OCI-LY1 (cell line): ENCODE results near the gene PLEKHO2.

Experiments
- H2AFZ ChIP-seq: fragments of 200-600 bp; sonication (generic), shearing (Covaris generic); 2 replicates; pipeline ENCODE4 v1.6.0; 2014; ENCODE audit warnings: antibody characterized with exemption, mild to moderate bottlenecking, low read length
- H3F3A ChIP-seq: fragments of 200-600 bp; sonication (generic), shearing (Covaris generic); 2 replicates; pipeline ENCODE4 v1.6.0; 2014; ENCODE audit warnings: mild to moderate bottlenecking, antibody characterized with exemption, low read length, moderate library complexity; ENCODE audit not compliant: insufficient read depth
- H3K27ac ChIP-seq: fragments of 200-600 bp; sonication (generic); 2 replicates; pipeline ENCODE4 v1.5.1; 2014; ENCODE audit warnings: low read length, mixed run types, mild to moderate bottlenecking, low read depth; ENCODE audit not compliant: poor library complexity, severe bottlenecking
- H3K27me3 ChIP-seq: fragments of 200-600 bp; sonication (generic); 2 replicates; pipeline ENCODE4 v1.6.0; 2014; ENCODE audit warnings: antibody characterized with exemption, mild to moderate bottlenecking, low read length, moderate library complexity; ENCODE audit not compliant: insufficient read depth
- H3K36me3 ChIP-seq: fragments of 200-600 bp; sonication (generic); 2 replicates; pipeline ENCODE4 v1.6.1; 2014; ENCODE audit warnings: mild to moderate bottlenecking, antibody characterized with exemption, low read length, moderate library complexity, mixed read lengths; ENCODE audit not compliant: insufficient read depth
- H3K4me1 ChIP-seq: fragments of 200-600 bp; sonication (generic); 2 replicates; pipeline ENCODE4 v1.5.1; 2014; ENCODE audit warnings: mild to moderate bottlenecking, low read length, moderate library complexity; ENCODE audit not compliant: insufficient read depth, severe bottlenecking
- H3K4me2 ChIP-seq: fragments of 200-600 bp; sonication (generic), shearing (Covaris generic); 2 replicates; pipeline ENCODE4 v1.6.1; 2014; ENCODE audit warnings: low read length
- H3K4me3 ChIP-seq: fragments of 200-600 bp; sonication (generic); 2 replicates; pipeline ENCODE4 v1.5.1; 2014; ENCODE audit warnings: low read length, low read depth, mild to moderate bottlenecking, mixed read lengths; ENCODE audit not compliant: poor library complexity, severe bottlenecking
- H3K79me2 ChIP-seq: fragments of 200-600 bp; shearing (Covaris generic); 2 replicates; pipeline ENCODE4 v1.6.1; 2016; ENCODE audit warnings: mixed run types, low read length, mixed read lengths; ENCODE audit not compliant: insufficient read depth
- H3K9ac ChIP-seq: fragments of 200-600 bp; sonication (generic), shearing (Covaris generic); 2 replicates; pipeline ENCODE4 v1.6.1; 2014; ENCODE audit warnings: mild to moderate bottlenecking, low read length, mixed read lengths
- H3K9me2 ChIP-seq: fragments of 200-600 bp; sonication (generic), shearing (Covaris generic); 2 replicates; pipeline ENCODE4 v1.6.1; 2014; ENCODE audit warnings: low read depth, mild to moderate bottlenecking, low read length, mixed read lengths
- H3K9me3 ChIP-seq: fragments of 200-600 bp; shearing (Covaris generic); 2 replicates; pipeline ENCODE4 v1.6.1; 2014; ENCODE audit warnings: low read length, mixed read lengths
- H4K20me1 ChIP-seq: fragments of 200-600 bp; sonication (generic), shearing (Covaris generic); 2 replicates; pipeline ENCODE4 v1.6.0; 2016; ENCODE audit warnings: mild to moderate bottlenecking, low read length; ENCODE audit not compliant: insufficient read depth
- EZH2 ChIP-seq: fragments of 200-600 bp; sonication (generic), shearing (Covaris generic); IDR thresholded peaks from 2 replicates; pipeline ENCODE4 v1.8.0; 2017; ENCODE audit warnings: borderline replicate concordance, mixed run types, mild to moderate bottlenecking, antibody characterized with exemption, low read length, moderate library complexity, mixed read lengths
- TF ChIP-seq, protein P1 (sequence below): fragments of 200-600 bp; sonication (generic), shearing (Covaris generic); IDR thresholded peaks from 2 replicates; pipeline ENCODE4 v1.5.1; 2017; ENCODE audit warnings: mild to moderate bottlenecking, antibody characterized with exemption, low read length, moderate library complexity, mixed read lengths

Gene PLEKHO2

DNA sequence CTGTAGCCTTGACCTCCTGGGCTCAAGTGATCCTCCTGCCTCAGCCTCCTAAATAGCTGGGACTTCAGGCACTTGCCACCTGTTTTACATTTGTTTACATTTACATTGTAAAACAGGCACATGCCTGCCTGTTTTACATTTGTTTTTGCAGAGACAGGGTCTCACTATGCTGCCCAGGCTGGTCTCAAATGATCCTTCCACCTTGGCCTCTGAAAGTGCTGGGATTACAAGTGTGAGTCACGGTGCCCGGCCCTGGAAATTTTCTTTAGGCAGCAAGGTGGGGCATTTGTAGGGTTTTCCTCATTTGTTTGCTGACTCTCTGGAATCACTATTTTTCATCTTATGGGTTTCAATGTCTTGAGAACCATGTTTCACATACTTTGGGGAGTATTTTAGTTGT is 41.2 kb upstream of the PLEKHO2 start:
- Histone ChIP-seq H3K4me3 (no peak overlapping the region), H3K4me2 (no peak overlapping the region), H3K9me3 (no peaks in the 10 kb centered on the region), H3K4me1 (peaks cover 10% of the 10 kb centered on the region), H3K9me2 (no peaks in the 10 kb centered on the region), H3K9ac (no peak overlapping the region), H3K79me2 (no peaks in the 10 kb centered on the region), H3K36me3 (no peaks in the 10 kb centered on the region), H3K27ac (no peak overlapping the region), H2AFZ (no peak overlapping the region), H3F3A (no peaks in the 10 kb centered on the region), H4K20me1 (no peaks in the 10 kb centered on the region), H3K27me3 (no peaks in the 10 kb centered on the region)
- TF ChIP-seq, protein P1, sequence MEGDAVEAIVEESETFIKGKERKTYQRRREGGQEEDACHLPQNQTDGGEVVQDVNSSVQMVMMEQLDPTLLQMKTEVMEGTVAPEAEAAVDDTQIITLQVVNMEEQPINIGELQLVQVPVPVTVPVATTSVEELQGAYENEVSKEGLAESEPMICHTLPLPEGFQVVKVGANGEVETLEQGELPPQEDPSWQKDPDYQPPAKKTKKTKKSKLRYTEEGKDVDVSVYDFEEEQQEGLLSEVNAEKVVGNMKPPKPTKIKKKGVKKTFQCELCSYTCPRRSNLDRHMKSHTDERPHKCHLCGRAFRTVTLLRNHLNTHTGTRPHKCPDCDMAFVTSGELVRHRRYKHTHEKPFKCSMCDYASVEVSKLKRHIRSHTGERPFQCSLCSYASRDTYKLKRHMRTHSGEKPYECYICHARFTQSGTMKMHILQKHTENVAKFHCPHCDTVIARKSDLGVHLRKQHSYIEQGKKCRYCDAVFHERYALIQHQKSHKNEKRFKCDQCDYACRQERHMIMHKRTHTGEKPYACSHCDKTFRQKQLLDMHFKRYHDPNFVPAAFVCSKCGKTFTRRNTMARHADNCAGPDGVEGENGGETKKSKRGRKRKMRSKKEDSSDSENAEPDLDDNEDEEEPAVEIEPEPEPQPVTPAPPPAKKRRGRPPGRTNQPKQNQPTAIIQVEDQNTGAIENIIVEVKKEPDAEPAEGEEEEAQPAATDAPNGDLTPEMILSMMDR, result no peak
- TF ChIP-seq EZH2, result no peak

DNA sequence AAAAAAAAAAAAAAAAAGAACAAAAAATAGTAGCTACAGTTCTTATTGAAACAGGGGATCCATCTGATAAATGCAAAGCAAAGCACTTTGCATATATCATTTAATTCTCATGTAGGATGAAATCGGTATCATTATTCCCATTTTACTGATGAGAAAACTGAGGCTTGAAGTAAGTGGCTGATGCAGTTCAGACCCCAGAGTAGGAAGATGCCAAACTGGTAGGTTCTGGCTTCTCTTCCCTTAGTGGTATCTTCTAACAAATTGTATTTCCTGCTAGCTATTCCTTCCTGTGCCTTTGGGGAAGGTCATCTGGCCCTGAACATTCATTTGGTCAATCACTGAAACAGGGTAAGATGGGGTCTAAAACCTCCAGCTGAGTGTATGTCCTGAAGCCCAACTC is 38.2 kb upstream of the PLEKHO2 start:
- H3F3A ChIP-seq, result no peaks in the 10 kb centered on the region
- no peak overlapping the region for H3K9ac ChIP-seq
- H3K9me3 ChIP-seq, result no peaks in the 10 kb centered on the region
- H4K20me1 ChIP-seq, result no peaks in the 10 kb centered on the region
- peaks cover 2% of the 10 kb centered on the region; the same call in 1 of the 2 replicates for H3K27me3 ChIP-seq
- no peak overlapping the region for H2AFZ ChIP-seq
- no peaks in the 10 kb centered on the region for H3K9me2 ChIP-seq
- H3K36me3 ChIP-seq, result no peaks in the 10 kb centered on the region
- H3K27ac ChIP-seq, result no peak overlapping the region
- no peaks in the 10 kb centered on the region for H3K79me2 ChIP-seq
- no peak overlapping the region for H3K4me3 ChIP-seq
- H3K4me2 ChIP-seq, result no peak overlapping the region
- H3K4me1 ChIP-seq, result peaks cover 10% of the 10 kb centered on the region
- TF ChIP-seq EZH2, result no peak
- TF ChIP-seq, protein P1, result no peak

DNA sequence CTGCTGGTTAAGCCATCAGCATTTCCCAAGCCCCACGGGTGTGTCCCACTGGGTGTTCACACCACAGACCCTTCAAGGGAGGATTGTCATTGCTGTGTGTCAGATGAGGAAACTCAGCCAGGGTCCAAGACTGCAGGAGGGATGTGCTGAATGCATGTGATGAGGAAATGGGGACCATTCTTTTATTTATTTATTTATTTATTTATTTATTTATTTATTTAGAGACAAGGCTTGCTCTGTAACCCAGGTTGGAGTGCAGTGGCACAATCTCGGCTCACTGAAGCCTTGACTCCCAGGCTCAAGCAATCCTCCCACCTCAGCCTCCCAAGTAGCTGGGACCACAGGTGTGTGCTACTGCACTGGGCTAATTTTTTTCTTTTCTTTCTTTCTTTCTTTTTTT is 37.1 kb upstream of the PLEKHO2 start:
- H3K4me1 ChIP-seq, result peaks cover 10% of the 10 kb centered on the region
- H3K9me2 ChIP-seq, result no peaks in the 10 kb centered on the region
- H3K27ac ChIP-seq, result no peak overlapping the region
- H3K27me3 ChIP-seq, result peaks cover 2% of the 10 kb centered on the region; the same call in 1 of the 2 replicates
- H3K4me3 ChIP-seq, result no peak overlapping the region
- H3K9me3 ChIP-seq, result no peaks in the 10 kb centered on the region
- no peaks in the 10 kb centered on the region for H3K79me2 ChIP-seq
- H2AFZ ChIP-seq, result no peak overlapping the region
- TF ChIP-seq, protein P1, result no peak
- TF ChIP-seq EZH2, result no peak
- H4K20me1 ChIP-seq, result no peaks in the 10 kb centered on the region
- H3K36me3 ChIP-seq, result no peaks in the 10 kb centered on the region
- H3F3A ChIP-seq, result no peaks in the 10 kb centered on the region
- no peak overlapping the region for H3K4me2 ChIP-seq
- no peak overlapping the region for H3K9ac ChIP-seq
